Measurements from ENCODE around the gene NPAS3.

DNA sequence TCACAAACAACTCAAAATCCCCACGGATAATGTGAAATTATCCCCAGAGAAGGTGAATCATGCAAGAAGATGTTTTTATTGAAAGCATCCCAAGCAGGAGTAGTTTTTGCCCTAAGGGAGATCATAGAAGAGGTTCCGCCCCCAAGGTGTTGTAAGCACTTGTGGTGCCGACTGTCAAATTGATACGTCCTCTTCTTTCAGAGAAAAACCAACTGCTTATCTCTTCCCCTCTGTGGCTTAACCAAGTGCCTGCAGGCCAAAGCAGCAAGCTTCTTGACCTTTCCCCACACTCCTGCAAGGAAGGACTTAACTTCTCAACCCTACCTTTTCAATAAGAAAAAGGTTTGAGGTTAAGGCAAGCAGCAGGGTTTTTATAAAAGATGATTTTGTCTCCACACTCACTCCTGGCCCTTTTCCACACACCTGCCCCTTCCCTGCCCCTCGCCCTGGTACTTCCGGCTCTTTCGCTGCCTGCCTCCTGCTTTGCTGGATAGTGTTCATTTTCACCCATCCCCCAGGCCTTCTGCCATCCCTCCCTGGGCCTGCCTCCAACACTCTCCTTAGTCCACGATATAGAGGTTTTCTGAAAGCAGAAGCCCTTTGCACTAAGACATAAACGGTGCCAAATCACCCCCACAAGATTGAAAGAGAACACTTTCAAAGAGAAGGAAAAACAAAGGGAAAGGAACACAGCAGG is 897.7 kb downstream of the NPAS3 start:
- TF ChIP-seq YY1 (IDR thresholded peaks at IDR 0.05) = no peak
- TF ChIP-seq HNF4G (IDR thresholded peaks at IDR 0.05) = no peak
- TF ChIP-seq, protein P1, sequence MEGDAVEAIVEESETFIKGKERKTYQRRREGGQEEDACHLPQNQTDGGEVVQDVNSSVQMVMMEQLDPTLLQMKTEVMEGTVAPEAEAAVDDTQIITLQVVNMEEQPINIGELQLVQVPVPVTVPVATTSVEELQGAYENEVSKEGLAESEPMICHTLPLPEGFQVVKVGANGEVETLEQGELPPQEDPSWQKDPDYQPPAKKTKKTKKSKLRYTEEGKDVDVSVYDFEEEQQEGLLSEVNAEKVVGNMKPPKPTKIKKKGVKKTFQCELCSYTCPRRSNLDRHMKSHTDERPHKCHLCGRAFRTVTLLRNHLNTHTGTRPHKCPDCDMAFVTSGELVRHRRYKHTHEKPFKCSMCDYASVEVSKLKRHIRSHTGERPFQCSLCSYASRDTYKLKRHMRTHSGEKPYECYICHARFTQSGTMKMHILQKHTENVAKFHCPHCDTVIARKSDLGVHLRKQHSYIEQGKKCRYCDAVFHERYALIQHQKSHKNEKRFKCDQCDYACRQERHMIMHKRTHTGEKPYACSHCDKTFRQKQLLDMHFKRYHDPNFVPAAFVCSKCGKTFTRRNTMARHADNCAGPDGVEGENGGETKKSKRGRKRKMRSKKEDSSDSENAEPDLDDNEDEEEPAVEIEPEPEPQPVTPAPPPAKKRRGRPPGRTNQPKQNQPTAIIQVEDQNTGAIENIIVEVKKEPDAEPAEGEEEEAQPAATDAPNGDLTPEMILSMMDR (IDR thresholded peaks at IDR 0.05; ENCODE audit: low read depth, low read length, missing input control) = no peak
- TF ChIP-seq EGR1 (IDR thresholded peaks at IDR 0.05; ENCODE audit: low read depth in 2 of 2) = no peak
- TF ChIP-seq, protein P2, sequence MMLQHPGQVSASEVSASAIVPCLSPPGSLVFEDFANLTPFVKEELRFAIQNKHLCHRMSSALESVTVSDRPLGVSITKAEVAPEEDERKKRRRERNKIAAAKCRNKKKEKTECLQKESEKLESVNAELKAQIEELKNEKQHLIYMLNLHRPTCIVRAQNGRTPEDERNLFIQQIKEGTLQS (IDR thresholded peaks at IDR 0.05) = no peak
- TF ChIP-seq, protein P3, sequence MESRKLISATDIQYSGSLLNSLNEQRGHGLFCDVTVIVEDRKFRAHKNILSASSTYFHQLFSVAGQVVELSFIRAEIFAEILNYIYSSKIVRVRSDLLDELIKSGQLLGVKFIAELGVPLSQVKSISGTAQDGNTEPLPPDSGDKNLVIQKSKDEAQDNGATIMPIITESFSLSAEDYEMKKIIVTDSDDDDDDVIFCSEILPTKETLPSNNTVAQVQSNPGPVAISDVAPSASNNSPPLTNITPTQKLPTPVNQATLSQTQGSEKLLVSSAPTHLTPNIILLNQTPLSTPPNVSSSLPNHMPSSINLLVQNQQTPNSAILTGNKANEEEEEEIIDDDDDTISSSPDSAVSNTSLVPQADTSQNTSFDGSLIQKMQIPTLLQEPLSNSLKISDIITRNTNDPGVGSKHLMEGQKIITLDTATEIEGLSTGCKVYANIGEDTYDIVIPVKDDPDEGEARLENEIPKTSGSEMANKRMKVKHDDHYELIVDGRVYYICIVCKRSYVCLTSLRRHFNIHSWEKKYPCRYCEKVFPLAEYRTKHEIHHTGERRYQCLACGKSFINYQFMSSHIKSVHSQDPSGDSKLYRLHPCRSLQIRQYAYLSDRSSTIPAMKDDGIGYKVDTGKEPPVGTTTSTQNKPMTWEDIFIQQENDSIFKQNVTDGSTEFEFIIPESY (IDR thresholded peaks at IDR 0.05) = no peak
- TF ChIP-seq, protein P4, sequence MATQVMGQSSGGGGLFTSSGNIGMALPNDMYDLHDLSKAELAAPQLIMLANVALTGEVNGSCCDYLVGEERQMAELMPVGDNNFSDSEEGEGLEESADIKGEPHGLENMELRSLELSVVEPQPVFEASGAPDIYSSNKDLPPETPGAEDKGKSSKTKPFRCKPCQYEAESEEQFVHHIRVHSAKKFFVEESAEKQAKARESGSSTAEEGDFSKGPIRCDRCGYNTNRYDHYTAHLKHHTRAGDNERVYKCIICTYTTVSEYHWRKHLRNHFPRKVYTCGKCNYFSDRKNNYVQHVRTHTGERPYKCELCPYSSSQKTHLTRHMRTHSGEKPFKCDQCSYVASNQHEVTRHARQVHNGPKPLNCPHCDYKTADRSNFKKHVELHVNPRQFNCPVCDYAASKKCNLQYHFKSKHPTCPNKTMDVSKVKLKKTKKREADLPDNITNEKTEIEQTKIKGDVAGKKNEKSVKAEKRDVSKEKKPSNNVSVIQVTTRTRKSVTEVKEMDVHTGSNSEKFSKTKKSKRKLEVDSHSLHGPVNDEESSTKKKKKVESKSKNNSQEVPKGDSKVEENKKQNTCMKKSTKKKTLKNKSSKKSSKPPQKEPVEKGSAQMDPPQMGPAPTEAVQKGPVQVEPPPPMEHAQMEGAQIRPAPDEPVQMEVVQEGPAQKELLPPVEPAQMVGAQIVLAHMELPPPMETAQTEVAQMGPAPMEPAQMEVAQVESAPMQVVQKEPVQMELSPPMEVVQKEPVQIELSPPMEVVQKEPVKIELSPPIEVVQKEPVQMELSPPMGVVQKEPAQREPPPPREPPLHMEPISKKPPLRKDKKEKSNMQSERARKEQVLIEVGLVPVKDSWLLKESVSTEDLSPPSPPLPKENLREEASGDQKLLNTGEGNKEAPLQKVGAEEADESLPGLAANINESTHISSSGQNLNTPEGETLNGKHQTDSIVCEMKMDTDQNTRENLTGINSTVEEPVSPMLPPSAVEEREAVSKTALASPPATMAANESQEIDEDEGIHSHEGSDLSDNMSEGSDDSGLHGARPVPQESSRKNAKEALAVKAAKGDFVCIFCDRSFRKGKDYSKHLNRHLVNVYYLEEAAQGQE (IDR thresholded peaks at IDR 0.05) = no peak

Data from liver (tissue), 3 donors.